Transverse colon (tissue), 4 donors: ENCODE results near the gene CCDC167. TPM values are rescaled to one million over a fixed set of nuclear protein-coding genes. Genes with fewer than 3 reads are reported as not detected.

ENCODE experiments used
- DNase-seq: peaks from one replicate; pipeline ENCODE4 v3.0.0-alpha.2; 2019
- H3K27ac ChIP-seq, 4 donors: fragments of 200-600 bp; sonication (generic); 2 replicates each; pipeline ENCODE4 v1.5.1; 2016 to 2018; ENCODE audit warnings: inconsistent platforms in 4 of 4
- H3K27me3 ChIP-seq: fragments of 200-600 bp; sonication (generic); 2 replicates; pipeline ENCODE4 v1.5.1; 2017; ENCODE audit warnings: inconsistent platforms
- H3K36me3 ChIP-seq, 4 donors: fragments of 200-600 bp; sonication (generic); 2 replicates each; pipeline ENCODE4 v1.5.1; 2017 to 2019; ENCODE audit warnings: inconsistent platforms in 4 of 4
- H3K4me1 ChIP-seq, 4 donors: fragments of 200-600 bp; sonication (generic); 2 replicates each; pipeline ENCODE4 v1.5.1; 2017 to 2020; ENCODE audit warnings: inconsistent platforms in 4 of 4
- H3K4me3 ChIP-seq, 4 donors: fragments of 200-600 bp; sonication (generic); 1 replicate in 1 of 4; 2 replicates in 3 of 4; pipeline versions ENCODE4 v1.5.1 to v1.6.1; 2017 to 2019; ENCODE audit warnings: inconsistent platforms in 4 of 4
- H3K9me3 ChIP-seq, 2 donors: fragments of 200-600 bp; sonication (generic); 2 replicates each; pipeline ENCODE4 v1.5.1; 2017 to 2019; ENCODE audit warnings: inconsistent platforms in 2 of 2
- EP300 ChIP-seq: sonication (generic); formaldehyde crosslinking; IDR thresholded peaks from one replicate; pipeline ENCODE4 v1.6.1; 2017; ENCODE audit warnings: antibody characterized with exemption, low read depth
- POLR2A ChIP-seq: fragments of 450-650 bp; IDR thresholded peaks from one replicate; pipeline ENCODE4 v1.6.1; 2016; ENCODE audit warnings: antibody characterized with exemption, mild to moderate bottlenecking, moderate library complexity
- POLR2AphosphoS5 ChIP-seq, 3 donors: sonication (generic); formaldehyde crosslinking; IDR thresholded peaks; one replicate each; pipeline ENCODE4 v1.6.1; 2016; ENCODE audit warnings: antibody characterized with exemption in 3 of 3
- WGBS, 2 donors: methylation state at CpG; one replicate each; pipeline ENCODE4 v1.1.5; 2018; ENCODE audit warnings: low coverage in 1 of 2; 5-methylcytosine and 5-hydroxymethylcytosine counted together
- in situ Hi-C, 4 donors: fragments of 200-750 bp; cut with MboI; loops; one replicate each; pipeline versions ENCODE4 v1.15.0 to v1.15.1; 2017; ENCODE audit warnings: low sequenced_read_pairs in 3 of 4, low pct_ligation_motif_present in 1 of 4, low pct_unique_long_range_greater_than_20kb in 1 of 4
- intact Hi-C: fragments of 100-400 bp; cut with DNase I; formaldehyde crosslinking; loops from one replicate; pipeline ENCODE4 v1.15.1; 2023; ENCODE audit warnings: low total_unique reads
- total RNA-seq, 4 donors: library from RNA; depleted of rRNA; stranded (reverse); fragments of >200 nt; gene quantifications; one replicate each; pipeline ENCODE4 v1.1.0, GENCODE V29; 2016
- TF ChIP-seq, protein P1 (sequence below), 5 experiments: fragments of 200-600 bp in 3 of 5; fragments of 450-650 bp in 2 of 5; sonication (generic) in 3 of 5; IDR thresholded peaks; 1 replicate in 2 of 5; 2 replicates in 3 of 5; pipeline ENCODE4 v1.5.1; 2016 to 2017; ENCODE audit warnings: antibody characterized with exemption in 5 of 5, inconsistent platforms in 3 of 5, mild to moderate bottlenecking in 2 of 5, moderate library complexity in 1 of 5

Gene CCDC167
- total RNA-seq, 4 donors from 2014 or later, result 16.9 to 21.8 TPM; not detected in 2

DNA sequence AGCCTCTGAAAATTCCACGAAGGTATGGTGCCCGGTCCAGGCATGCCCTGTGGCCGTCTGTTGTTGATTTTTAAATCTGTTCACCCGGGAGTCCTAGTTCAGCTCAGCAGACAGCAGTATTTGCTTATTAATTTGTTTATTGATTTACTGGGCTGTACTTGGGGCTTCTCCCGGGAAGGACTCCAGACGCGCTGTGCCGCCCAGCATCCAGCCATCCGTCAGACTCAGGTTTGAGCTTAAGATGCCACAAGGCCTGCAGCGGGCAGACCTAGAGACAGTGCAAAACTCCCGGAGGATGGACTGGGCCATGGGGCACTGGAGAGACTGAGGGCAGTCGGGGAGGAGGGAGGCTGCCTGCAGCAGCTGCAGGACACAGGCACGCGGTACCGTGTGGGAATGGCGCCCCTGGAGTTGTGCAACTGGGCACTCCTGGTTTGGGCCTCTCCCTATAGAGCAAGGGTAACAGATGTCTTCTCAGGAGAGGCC is 17.3 kb upstream of the CCDC167 start:
- Histone ChIP-seq H3K4me1 (peaks cover 0 to 12% (median 8%) of the 10 kb centered on the region in 4 donors), H3K9me3 (no peaks in the 10 kb centered on the region), H3K4me3 (no peak overlapping the region), H3K27ac (peak overlapping the region; percentile 2 to 68 (median 28)), H3K27me3 (peaks cover 29% of the 10 kb centered on the region), H3K36me3 (no peaks in the 10 kb centered on the region)
- intact Hi-C loops (no loop called here), in situ Hi-C loops (no loop called here)
- TF ChIP-seq, protein P1, sequence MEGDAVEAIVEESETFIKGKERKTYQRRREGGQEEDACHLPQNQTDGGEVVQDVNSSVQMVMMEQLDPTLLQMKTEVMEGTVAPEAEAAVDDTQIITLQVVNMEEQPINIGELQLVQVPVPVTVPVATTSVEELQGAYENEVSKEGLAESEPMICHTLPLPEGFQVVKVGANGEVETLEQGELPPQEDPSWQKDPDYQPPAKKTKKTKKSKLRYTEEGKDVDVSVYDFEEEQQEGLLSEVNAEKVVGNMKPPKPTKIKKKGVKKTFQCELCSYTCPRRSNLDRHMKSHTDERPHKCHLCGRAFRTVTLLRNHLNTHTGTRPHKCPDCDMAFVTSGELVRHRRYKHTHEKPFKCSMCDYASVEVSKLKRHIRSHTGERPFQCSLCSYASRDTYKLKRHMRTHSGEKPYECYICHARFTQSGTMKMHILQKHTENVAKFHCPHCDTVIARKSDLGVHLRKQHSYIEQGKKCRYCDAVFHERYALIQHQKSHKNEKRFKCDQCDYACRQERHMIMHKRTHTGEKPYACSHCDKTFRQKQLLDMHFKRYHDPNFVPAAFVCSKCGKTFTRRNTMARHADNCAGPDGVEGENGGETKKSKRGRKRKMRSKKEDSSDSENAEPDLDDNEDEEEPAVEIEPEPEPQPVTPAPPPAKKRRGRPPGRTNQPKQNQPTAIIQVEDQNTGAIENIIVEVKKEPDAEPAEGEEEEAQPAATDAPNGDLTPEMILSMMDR (IDR thresholded peaks at IDR 0.05), result no peak
- TF ChIP-seq POLR2AphosphoS5 (IDR thresholded peaks at IDR 0.05) (no peak), EP300 (no peak)
- DNase-seq, result no peak
- 41 to 58% methylated on average over 4 to 16 of the region's 16 CpGs for WGBS, 2 donors

DNA sequence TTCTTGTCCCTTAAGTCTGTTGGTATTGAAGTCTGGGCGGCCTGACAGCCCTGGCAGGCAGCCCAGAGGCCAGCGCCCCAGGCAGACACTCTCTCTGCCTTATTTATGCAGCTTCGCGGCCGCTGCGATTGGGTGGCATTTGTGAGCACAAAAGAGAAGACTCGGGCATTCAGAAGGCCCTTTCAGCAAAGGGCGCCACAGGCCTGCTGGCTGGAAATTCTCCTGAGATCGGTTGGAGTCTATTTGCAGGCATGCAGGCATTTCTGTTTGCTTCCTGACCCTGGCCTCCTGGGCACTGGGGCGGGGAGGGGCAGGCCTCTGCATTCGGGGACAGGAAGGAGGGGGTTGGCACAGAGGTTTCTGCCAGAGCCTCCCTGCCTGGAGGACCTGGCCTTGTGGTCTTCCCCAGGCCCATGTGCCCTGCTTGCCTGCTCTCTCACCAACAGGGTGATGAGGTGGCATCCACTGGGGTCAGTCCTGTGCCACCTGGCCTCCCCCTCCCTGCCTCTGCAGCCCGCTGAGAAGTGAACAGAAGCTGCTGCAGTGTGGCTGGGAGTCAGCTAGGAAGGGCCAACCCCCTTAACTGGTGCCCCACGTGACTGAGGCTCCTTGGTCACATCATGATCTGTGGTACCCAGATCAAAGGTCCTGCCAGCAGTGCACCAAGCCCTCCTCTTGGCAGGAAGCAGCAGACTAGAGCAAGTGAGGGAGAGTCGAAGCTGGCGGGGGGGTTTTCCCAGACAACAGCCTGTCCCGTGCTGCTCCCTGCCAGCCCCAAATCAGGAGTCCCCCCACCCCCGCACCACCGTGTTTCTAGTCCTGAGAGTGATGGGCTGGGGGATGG is 16.6 kb upstream of the CCDC167 start:
- peaks cover 25% of the 10 kb centered on the region for H3K27me3 ChIP-seq
- no peaks in the 10 kb centered on the region for H3K36me3 ChIP-seq
- TF ChIP-seq POLR2A, result no peak
- TF ChIP-seq EP300, result no peak
- TF ChIP-seq POLR2AphosphoS5 (IDR thresholded peaks at IDR 0.05), result no peak
- TF ChIP-seq, protein P1 (IDR thresholded peaks at IDR 0.05), result no peak
- intact Hi-C loops (no loop called here), in situ Hi-C loops (no loop called here)
- no peaks in the 10 kb centered on the region for H3K9me3 ChIP-seq
- peak overlapping the region; percentile 26 to 68 (median 56) for H3K27ac ChIP-seq
- peaks cover 0 to 12% (median 8%) of the 10 kb centered on the region in 4 donors for H3K4me1 ChIP-seq
- H3K4me3 ChIP-seq, result peak overlapping the region in 1 of 4 donors; percentile 18
- WGBS, 2 donors, result 31% methylated on average over 18 of the region's 18 CpGs; no CpG with 5 or more reads in 1 of the 2 donors
- peak; percentile 56 for DNase-seq

DNA sequence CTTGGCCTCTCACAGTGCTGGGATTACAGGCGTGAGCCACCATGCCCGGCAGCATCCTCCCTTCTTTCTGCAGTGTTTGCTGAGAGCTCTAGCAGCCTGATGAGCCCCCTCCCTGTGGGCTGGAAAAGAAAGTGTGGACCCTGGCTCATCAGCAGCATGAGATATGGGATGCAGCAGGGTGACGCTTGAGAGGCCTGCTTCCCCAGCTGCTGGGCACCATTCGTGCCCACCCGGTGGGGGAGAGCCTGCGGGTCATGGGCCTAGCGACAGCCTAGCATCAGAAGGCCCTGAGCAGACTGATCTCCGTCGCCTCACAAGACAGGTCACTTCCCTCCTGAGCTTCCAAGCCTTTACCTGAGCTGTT is 16.0 kb upstream of the CCDC167 start:
- H3K27me3 ChIP-seq, result peaks cover 19% of the 10 kb centered on the region

DNA sequence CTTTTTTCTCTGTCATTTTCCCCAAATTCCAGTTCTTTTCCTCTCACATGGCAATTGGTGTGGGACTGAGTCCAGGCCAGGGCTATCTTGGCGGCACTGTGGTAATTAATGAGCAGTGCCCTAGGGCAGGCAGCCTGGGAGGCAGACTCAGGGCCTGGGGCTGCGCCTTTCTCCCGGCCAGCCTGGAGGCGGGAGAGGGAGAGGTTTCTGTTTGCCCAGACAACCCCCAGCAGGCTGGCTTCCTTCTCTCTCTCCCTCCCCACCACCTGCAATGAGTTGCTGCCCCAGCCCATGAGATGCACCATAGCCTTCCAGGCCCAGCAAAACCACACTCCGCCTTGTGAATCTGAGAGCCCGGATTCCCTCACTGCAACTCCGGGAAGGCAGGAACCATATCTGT is 15.1 kb upstream of the CCDC167 start:
- Histone ChIP-seq H3K4me1 (peaks cover 0 to 12% (median 8%) of the 10 kb centered on the region in 4 donors), H3K36me3 (no peaks in the 10 kb centered on the region), H3K9me3 (no peaks in the 10 kb centered on the region), H3K27me3 (peaks cover 18% of the 10 kb centered on the region), H3K27ac (peak overlapping the region in 1 of 4 donors; percentile 40), H3K4me3 (no peak overlapping the region)
- intact Hi-C loops (no loop called here), in situ Hi-C loops (no loop called here)
- 66% methylated on average over 7 of the region's 7 CpGs; no CpG with 5 or more reads in 1 of the 2 donors for WGBS, 2 donors
- no peak for DNase-seq
- TF ChIP-seq POLR2A (no peak), EP300 (no peak), POLR2AphosphoS5 (IDR thresholded peaks at IDR 0.05) (no peak)
- TF ChIP-seq, protein P1 (IDR thresholded peaks at IDR 0.05), result no peak

More for the DNA sequence above, 16.0 kb upstream of the CCDC167 start:
- 73% methylated on average over 9 of the region's 9 CpGs; no CpG with 5 or more reads in 1 of the 2 donors for whole genome bisulfite sequencing, 2 donors
- intact Hi-C loops (no loop called here), in situ Hi-C loops (no loop called here)
- Histone ChIP-seq H3K4me3 (peak overlapping the region in 1 of 4 donors; percentile 18), H3K9me3 (no peaks in the 10 kb centered on the region), H3K36me3 (no peaks in the 10 kb centered on the region), H3K4me1 (peaks cover 0 to 12% (median 8%) of the 10 kb centered on the region in 4 donors), H3K27ac (peak overlapping the region; percentile 26 to 68 (median 56))
- DNase-seq, result no peak
- TF ChIP-seq, protein P1 (IDR thresholded peaks at IDR 0.05), result no peak
- TF ChIP-seq POLR2AphosphoS5 (IDR thresholded peaks at IDR 0.05), result no peak
- no peak for TF ChIP-seq EP300
- no peak for TF ChIP-seq POLR2A
